ENCODE results near the gene RIPK4. TPM values are rescaled to one million over a fixed set of nuclear protein-coding genes. Genes with fewer than 3 reads are reported as not detected.

The RIPK4 gene
- total RNA-seq, 1 donor from 2014 or later = 10.9 TPM

- DNase-seq (no peak), ATAC-seq (peak; percentile 27)
- Histone ChIP-seq H3K27ac (no peak overlapping the region), H3K9me3 (no peaks in the 10 kb centered on the region), H3K4me1 (no peaks in the 10 kb centered on the region), H3K27me3 (no peaks in the 10 kb centered on the region), H3K4me3 (no peak overlapping the region), H3K36me3 (peaks cover 22% of the 10 kb centered on the region)
- TF ChIP-seq, protein P1, sequence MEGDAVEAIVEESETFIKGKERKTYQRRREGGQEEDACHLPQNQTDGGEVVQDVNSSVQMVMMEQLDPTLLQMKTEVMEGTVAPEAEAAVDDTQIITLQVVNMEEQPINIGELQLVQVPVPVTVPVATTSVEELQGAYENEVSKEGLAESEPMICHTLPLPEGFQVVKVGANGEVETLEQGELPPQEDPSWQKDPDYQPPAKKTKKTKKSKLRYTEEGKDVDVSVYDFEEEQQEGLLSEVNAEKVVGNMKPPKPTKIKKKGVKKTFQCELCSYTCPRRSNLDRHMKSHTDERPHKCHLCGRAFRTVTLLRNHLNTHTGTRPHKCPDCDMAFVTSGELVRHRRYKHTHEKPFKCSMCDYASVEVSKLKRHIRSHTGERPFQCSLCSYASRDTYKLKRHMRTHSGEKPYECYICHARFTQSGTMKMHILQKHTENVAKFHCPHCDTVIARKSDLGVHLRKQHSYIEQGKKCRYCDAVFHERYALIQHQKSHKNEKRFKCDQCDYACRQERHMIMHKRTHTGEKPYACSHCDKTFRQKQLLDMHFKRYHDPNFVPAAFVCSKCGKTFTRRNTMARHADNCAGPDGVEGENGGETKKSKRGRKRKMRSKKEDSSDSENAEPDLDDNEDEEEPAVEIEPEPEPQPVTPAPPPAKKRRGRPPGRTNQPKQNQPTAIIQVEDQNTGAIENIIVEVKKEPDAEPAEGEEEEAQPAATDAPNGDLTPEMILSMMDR (IDR thresholded peaks at IDR 0.05) = no peak
- intact Hi-C loops (cut with DNase I) = loop anchor here (10.0 kb wide), 1 partner anchor 295 kb away; no protein-coding TSS in a partner anchor
Observed at GRCh38 chr21:41809891-41810596, 43.2 kb upstream of the RIPK4 start.

DNA sequence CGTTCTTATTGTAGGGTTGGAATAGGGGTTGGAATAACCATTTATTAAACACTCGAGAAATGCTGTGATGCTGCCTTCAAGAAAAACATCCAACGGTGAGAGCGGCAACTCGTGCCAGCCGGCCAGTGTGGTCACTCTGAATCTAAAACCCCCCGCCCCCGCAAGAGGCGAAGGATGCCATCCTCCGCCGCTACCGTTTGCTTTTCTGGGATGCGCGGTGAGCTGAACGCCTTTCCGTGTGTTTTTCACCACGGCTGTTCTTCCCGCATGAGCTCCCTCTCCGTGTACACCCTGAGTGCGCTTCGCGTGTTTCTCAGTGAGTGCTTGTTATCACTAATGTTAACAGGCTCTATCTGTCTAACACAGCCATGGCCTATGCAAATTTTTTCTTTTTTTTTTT lies 42.0 kb upstream of the RIPK4 start:
- Histone ChIP-seq H3K9me3 (no peaks in the 10 kb centered on the region), H3K4me1 (no peaks in the 10 kb centered on the region), H3K4me3 (no peak overlapping the region), H3K27ac (no peak overlapping the region), H3K27me3 (no peaks in the 10 kb centered on the region), H3K36me3 (peaks cover 22% of the 10 kb centered on the region)
- TF ChIP-seq, protein P1 (IDR thresholded peaks at IDR 0.05) = no peak
- intact Hi-C loops (cut with DNase I) = no loop called here
- DNase-seq (no peak), ATAC-seq (no peak)

DNA sequence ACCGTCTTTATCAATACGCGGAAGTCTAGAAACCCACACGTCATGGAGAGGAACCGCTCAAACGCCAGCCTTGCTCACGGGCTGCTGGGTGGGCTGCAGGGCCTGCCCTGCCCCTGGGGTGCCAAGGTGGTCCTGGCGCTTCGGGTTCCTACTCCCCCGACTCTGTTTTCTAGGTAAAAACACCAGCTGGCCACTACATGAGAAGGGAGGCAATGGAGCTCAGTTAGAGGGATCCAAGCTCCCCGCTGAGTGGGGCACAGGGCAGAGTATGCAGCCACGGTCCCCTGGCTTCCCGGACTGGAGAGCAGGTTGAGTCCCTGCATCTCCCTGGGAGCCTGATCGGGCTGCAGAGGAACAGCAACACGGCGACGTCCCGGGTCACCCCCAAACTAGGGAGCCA lies 41.2 kb upstream of the RIPK4 start:
- H3K27ac ChIP-seq = no peak overlapping the region
- H3K4me1 ChIP-seq = no peaks in the 10 kb centered on the region
- intact Hi-C loops (cut with DNase I) = no loop called here
- TF ChIP-seq, protein P1 (IDR thresholded peaks at IDR 0.05) = no peak
- ATAC-seq (no peak), DNase-seq (no peak)
- no peaks in the 10 kb centered on the region for H3K9me3 ChIP-seq
- H3K27me3 ChIP-seq = no peaks in the 10 kb centered on the region
- H3K4me3 ChIP-seq = no peak overlapping the region
- H3K36me3 ChIP-seq = peaks cover 22% of the 10 kb centered on the region

DNA sequence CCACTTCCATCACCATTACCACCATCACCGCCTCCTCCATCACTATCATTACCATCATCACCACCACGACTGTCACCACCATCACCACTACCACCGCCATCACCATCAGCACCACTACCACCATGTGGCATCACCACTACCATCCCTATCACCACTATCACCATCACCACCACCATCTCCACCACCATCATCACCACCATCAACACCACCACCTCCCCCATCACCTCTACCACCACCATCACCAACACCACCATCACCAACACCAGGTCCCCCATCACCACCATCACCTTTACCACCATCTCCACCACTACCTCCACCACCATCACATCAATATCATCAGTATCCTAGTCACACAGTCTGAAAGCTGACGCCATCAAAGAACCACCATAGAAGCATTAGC lies 39.9 kb upstream of the RIPK4 start:
- H3K9me3 ChIP-seq = no peaks in the 10 kb centered on the region
- no peak for ATAC-seq
- DNase-seq = no peak
- no peaks in the 10 kb centered on the region for H3K4me1 ChIP-seq
- TF ChIP-seq, protein P1 (IDR thresholded peaks at IDR 0.05) = no peak
- no peak overlapping the region for H3K27ac ChIP-seq
- intact Hi-C loops (cut with DNase I) = no loop called here
- H3K36me3 ChIP-seq = peaks cover 21% of the 10 kb centered on the region
- no peaks in the 10 kb centered on the region for H3K27me3 ChIP-seq
- no peak overlapping the region for H3K4me3 ChIP-seq

DNA sequence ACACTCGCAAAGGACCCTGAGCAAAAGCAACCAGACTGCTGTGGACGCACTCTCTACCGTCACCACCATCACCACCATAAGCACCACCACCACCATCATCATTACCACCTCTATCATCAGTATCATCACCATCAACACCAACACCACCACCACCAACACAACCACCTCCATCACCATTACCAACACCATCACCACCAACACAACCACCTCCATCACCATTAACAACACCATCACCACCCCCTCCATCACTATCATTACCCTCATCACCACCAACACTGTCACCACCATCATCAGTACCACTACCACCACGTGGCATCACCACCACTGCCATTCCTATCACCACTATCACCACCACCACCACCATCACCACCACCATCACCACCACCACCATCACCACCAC lies 38.8 kb upstream of the RIPK4 start:
- peaks cover 31% of the 10 kb centered on the region for H3K36me3 ChIP-seq
- no peak for ATAC-seq

More for the DNA sequence above, 38.8 kb upstream of the RIPK4 start:
- no peaks in the 10 kb centered on the region for H3K4me1 ChIP-seq
- H3K4me3 ChIP-seq = no peak overlapping the region
- no peaks in the 10 kb centered on the region for H3K27me3 ChIP-seq
- H3K27ac ChIP-seq = no peak overlapping the region
- no peaks in the 10 kb centered on the region for H3K9me3 ChIP-seq
- DNase-seq = no peak
- TF ChIP-seq, protein P1 (IDR thresholded peaks at IDR 0.05) = no peak
- intact Hi-C loops (cut with DNase I) = no loop called here
